A549 (cell line): ENCODE results near the gene HLA-A.

Experiments
- CTCF ChIP-seq: fragments of >200 bp; sonication (Bioruptor Twin); formaldehyde crosslinking; IDR thresholded peaks from 3 replicates; pipeline ENCODE4 v1.5.1; 2016
- EP300 ChIP-seq, 2 experiments: fragments of >200 bp; sonication (Bioruptor Twin); formaldehyde crosslinking; IDR thresholded peaks; 2 replicates in 1 of 2; 3 replicates in 1 of 2; pipeline ENCODE4 v1.6.1; 2016 to 2017
- ESRRA ChIP-seq: fragments of 150-350 bp; IDR thresholded peaks from 2 replicates; pipeline ENCODE4 v1.6.1; 2014; ENCODE audit warnings: mild to moderate bottlenecking, low read length, borderline replicate concordance
- HES2 ChIP-seq: fragments of >200 bp; sonication (Bioruptor Twin); formaldehyde crosslinking; IDR thresholded peaks from 2 replicates; pipeline ENCODE4 v1.6.1; 2016
- KDM1A ChIP-seq: fragments of 200-600 bp; sonication (generic); IDR thresholded peaks from 2 replicates; pipeline ENCODE4 v1.6.1; 2016; ENCODE audit warnings: low read depth, mild to moderate bottlenecking
- MAZ ChIP-seq: fragments of 150-350 bp; IDR thresholded peaks from 2 replicates; pipeline ENCODE4 v1.6.1; 2014; ENCODE audit warnings: antibody characterized with exemption, low read depth, low read length, borderline replicate concordance
- MYC ChIP-seq: IDR thresholded peaks from 2 replicates; pipeline ENCODE4 v1.6.1; 2012; ENCODE audit warnings: mild to moderate bottlenecking, inconsistent platforms, low read length, improper control_type of control experiment, borderline replicate concordance
- POLR2A ChIP-seq: IDR thresholded peaks from 2 replicates; pipeline ENCODE4 v1.6.1; 2012; ENCODE audit warnings: mild to moderate bottlenecking, low read length
- REST ChIP-seq: fragments of 200-600 bp; sonication (generic); IDR thresholded peaks from 2 replicates; pipeline ENCODE4 v1.6.1; 2016; ENCODE audit warnings: antibody characterized with exemption, mild to moderate bottlenecking, moderate library complexity
- SMC3 ChIP-seq: fragments of >200 bp; sonication (Bioruptor Twin); formaldehyde crosslinking; IDR thresholded peaks from 3 replicates; pipeline ENCODE4 v1.6.1; 2018; ENCODE audit warnings: inconsistent platforms
- USF2 ChIP-seq: fragments of 450-650 bp; IDR thresholded peaks from 2 replicates; pipeline ENCODE4 v1.6.1; 2014; ENCODE audit warnings: antibody characterized with exemption

GRCh38 chr6:29974901-29975560, 32.7 kb downstream of the HLA-A start:
- TF ChIP-seq CTCF (no peak), KDM1A (no peak), POLR2A (no peak), REST (no peak), ESRRA (no peak), HES2 (no peak), SMC3 (no peak), MYC (no peak), MAZ (no peak), USF2 (no peak), EP300 (IDR thresholded peaks at IDR 0.05) (no peak)
